GM06990 (cell line): Measurements from ENCODE around the gene PCBP3.

Source experiments
- DNase-seq: peaks from one replicate; pipeline ENCODE4 v3.0.0-alpha.2; 2011; ENCODE audit not compliant: insufficient read length; ENCODE audit errors: extremely low read depth
- H3K27me3 ChIP-seq: replicated peaks from 2 replicates; pipeline ENCODE4 v1.6.0; 2011; ENCODE audit warnings: low read length; ENCODE audit not compliant: control insufficient read depth, insufficient read depth
- H3K36me3 ChIP-seq: 2 replicates; pipeline ENCODE4 v1.5.1; 2011; ENCODE audit warnings: low read length; ENCODE audit not compliant: control insufficient read depth, insufficient read depth
- H3K4me3 ChIP-seq: replicated peaks from 2 replicates; pipeline ENCODE4 v1.5.1; 2011; ENCODE audit warnings: low read depth, mild to moderate bottlenecking, control low read depth, low read length
- TF ChIP-seq, protein P1 (sequence below): IDR thresholded peaks from 2 replicates; pipeline ENCODE4 v1.5.1; 2011; ENCODE audit warnings: low read length, control low read depth, mild to moderate bottlenecking, inconsistent platforms; ENCODE audit not compliant: insufficient read depth, poor library complexity, severe bottlenecking

Gene PCBP3

DNA sequence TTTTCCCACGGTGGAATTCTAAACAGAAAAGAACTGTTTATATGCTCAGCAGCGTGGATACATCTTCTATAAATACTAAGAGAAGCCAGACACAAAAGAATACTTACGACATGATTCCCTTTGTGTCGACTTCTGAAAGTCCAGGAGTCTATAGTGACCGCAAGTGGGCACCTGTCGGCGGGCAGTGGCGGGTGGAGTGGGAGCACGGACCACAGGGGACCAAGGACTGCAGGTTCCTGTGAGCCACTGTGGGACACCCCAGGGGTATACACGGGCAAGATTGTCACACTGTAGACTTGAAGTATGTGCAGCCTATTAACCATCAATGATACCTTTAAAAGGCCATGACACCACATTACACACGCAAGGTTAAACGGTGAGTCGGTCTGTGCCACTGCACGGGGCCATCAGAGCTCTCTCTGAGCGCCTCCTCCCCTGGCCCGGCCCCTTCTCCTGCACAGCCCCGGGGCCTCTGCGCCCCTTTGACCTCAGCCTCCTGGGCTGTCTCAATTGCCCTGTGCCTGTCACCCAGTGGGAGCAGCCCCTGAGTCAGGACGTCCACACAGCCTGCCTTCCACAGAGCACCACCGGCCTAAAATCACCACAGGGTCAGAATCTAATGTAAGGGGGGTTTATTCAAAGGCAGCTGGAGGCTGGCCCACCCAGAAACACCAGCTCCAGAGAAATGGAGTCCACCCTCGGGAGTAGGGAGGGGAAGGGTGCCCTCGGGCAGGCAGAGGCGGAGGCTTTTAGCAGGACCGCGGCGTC lies 248.0 kb downstream of the PCBP3 start:
- H3K36me3 ChIP-seq = no peaks in the 10 kb centered on the region
- TF ChIP-seq, protein P1, sequence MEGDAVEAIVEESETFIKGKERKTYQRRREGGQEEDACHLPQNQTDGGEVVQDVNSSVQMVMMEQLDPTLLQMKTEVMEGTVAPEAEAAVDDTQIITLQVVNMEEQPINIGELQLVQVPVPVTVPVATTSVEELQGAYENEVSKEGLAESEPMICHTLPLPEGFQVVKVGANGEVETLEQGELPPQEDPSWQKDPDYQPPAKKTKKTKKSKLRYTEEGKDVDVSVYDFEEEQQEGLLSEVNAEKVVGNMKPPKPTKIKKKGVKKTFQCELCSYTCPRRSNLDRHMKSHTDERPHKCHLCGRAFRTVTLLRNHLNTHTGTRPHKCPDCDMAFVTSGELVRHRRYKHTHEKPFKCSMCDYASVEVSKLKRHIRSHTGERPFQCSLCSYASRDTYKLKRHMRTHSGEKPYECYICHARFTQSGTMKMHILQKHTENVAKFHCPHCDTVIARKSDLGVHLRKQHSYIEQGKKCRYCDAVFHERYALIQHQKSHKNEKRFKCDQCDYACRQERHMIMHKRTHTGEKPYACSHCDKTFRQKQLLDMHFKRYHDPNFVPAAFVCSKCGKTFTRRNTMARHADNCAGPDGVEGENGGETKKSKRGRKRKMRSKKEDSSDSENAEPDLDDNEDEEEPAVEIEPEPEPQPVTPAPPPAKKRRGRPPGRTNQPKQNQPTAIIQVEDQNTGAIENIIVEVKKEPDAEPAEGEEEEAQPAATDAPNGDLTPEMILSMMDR = no peak
- H3K27me3 ChIP-seq = no peaks in the 10 kb centered on the region
- DNase-seq = no peak
- H3K4me3 ChIP-seq = no peak overlapping the region

DNA sequence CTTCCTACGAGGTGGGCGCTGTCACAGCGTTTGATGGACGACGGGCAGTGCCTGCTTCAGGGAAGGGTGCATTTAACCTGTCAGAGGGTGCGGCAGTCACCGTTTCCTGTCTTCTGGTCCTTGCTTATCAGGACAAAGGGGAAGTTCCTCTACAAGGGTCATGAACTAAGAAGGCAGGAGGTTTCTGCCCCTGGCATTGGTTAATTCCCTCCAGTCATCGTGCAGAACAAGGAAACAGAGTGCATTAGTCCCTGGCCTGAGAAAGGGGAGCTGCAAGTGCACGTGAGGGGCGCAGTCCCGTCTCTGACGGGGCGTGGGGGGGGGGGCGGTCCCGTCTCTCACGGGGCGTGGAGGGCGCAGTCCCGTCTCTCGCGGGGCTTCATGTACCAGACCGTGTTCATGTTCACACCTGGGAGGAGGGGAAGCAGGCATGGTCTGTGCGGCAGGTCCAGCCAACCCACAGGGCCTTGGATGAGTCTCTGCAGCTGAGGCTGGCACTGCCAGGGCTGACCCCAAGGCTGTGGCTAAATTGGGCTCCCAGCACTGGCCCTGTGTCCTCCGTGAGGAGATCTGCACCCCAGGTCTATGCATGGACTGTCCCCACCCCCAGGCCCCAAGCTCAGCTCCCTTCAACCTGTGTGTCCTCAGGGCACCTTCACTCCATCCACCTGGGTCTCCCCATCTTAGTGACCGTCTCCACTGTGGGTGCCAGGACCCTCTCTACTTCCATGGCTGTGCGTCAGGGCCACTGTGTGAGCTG lies 248.8 kb downstream of the PCBP3 start:
- Histone ChIP-seq H3K4me3 (no peak overlapping the region), H3K36me3 (no peaks in the 10 kb centered on the region), H3K27me3 (no peaks in the 10 kb centered on the region)
- TF ChIP-seq, protein P1 = no peak
- no peak for DNase-seq

DNA sequence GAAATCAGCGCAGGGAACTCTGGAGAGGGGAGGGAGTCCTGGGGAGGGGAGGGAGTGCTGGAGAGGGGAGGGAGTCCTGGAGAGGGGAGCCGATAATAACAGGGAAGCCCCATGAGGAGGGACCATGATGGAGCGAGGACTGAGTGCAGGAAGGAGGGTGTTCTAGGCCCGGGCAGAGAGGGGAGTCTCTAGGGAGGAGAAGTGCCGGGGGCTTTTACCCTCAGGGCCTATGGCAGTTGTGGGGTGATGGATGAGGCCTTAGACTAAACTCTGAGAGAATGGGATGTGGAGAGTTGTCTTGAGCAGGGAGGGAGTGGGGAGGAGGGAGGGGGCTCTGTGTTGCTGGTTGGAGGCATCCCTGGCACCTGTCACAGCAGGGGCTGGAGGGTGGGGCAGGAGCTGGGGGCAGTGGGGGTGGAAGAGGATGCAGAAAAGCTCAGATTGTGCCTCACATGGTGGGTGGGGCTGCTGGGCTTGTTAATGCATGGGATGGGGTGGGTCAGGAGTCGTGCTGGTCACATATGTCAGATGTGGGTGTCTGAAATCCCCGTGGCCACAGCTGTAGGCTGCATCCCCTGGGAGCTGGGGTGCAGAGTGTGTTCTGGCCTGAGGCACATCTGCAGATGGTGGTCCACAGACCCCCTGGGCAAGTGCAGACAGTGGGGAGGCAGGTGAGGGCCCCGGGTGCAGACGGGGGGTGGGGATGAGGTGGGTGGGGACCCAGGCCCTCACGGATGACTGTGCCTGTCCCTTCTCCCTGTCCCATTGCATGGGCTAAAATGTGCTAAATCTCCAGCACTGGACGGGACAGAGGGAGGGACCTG lies 249.6 kb downstream of the PCBP3 start:
- TF ChIP-seq, protein P1 = no peak
- Histone ChIP-seq H3K27me3 (no peaks in the 10 kb centered on the region), H3K4me3 (no peak overlapping the region), H3K36me3 (no peaks in the 10 kb centered on the region)
- DNase-seq = no peak

DNA sequence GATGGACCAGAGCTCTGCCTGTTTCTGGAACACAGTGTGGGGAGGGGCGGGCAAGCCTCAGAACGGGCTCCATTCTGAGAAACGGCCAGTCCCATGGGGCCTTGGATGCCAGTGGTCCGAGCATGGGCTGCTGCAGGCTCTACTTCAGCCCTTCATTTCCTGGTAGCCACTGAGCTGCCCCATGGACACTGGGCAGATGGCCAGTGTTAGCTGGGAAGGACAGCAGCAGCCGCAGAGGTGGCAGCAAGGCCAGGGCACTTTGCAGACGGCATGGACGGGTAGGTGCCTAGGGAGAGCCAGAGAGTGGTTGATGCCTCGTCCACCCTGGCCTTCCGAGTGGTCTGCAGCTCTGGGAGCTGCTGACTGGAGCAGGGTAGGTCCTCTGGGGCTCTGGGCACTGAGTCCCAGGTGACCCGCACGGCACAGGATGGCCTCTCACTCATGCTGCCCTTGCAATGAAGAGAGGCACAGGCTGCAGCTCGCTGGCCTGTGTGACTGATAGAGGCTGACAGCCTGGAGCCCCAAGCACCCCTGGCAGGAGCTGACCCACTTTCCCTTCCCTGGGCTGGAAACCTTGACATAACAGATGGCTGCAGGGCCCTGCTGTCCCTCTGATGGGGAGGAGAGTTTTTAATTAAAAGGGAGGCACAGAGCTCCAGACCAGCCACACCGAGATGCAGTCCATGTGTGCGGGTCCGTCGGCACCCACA lies 250.4 kb downstream of the PCBP3 start:
- no peaks in the 10 kb centered on the region for H3K36me3 ChIP-seq
- H3K4me3 ChIP-seq = no peak overlapping the region
- DNase-seq = no peak
- TF ChIP-seq, protein P1 = no peak
- H3K27me3 ChIP-seq = no peaks in the 10 kb centered on the region

DNA sequence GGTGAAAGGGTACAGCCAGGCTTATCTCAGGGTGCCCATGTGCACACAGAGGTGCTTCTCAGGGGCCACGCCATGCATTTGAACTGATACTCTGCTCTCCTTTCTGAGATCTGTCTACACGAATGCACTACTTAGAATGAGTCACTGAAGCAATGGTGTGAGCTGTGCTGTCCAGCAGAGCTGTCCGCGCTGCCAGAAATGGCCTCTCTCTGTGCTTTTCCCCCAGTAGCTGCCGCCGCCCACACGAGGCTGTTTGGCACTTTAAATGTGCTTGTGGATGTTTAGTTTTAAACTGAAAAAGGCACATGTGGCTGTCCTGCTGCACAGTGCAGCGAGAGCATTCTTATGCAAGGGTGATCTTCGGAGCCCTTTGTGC lies 250.9 kb downstream of the PCBP3 start:
- TF ChIP-seq, protein P1 = no peak
- H3K27me3 ChIP-seq = no peaks in the 10 kb centered on the region
- no peak overlapping the region for H3K4me3 ChIP-seq
- no peak for DNase-seq
- H3K36me3 ChIP-seq = no peaks in the 10 kb centered on the region
